Skin epidermis (tissue), 12 donors: ENCODE measurements around the gene CYP2W1.
"Not testable (repeated sequence)": the region's sequence is repeated elsewhere in the genome, so short reads cannot be mapped to it uniquely, and the experiment has no call there.

Source experiments
- H3K27ac ChIP-seq, 21 experiments: fragments of 200-600 bp; sonication (generic) in 11 of 21; one replicate each; pipeline ENCODE4 v1.5.0; 2020; ENCODE audit warnings: mild to moderate bottlenecking in 3 of 21, inconsistent platforms in 2 of 21, moderate library complexity in 2 of 21
- H3K4me3 ChIP-seq, 7 experiments: fragments of 200-600 bp; sonication (generic) in 2 of 7; one replicate each; pipeline ENCODE4 v1.5.0; 2020; ENCODE audit warnings: inconsistent platforms in 2 of 7, mild to moderate bottlenecking in 2 of 7, moderate library complexity in 1 of 7

The CYP2W1 gene

DNA sequence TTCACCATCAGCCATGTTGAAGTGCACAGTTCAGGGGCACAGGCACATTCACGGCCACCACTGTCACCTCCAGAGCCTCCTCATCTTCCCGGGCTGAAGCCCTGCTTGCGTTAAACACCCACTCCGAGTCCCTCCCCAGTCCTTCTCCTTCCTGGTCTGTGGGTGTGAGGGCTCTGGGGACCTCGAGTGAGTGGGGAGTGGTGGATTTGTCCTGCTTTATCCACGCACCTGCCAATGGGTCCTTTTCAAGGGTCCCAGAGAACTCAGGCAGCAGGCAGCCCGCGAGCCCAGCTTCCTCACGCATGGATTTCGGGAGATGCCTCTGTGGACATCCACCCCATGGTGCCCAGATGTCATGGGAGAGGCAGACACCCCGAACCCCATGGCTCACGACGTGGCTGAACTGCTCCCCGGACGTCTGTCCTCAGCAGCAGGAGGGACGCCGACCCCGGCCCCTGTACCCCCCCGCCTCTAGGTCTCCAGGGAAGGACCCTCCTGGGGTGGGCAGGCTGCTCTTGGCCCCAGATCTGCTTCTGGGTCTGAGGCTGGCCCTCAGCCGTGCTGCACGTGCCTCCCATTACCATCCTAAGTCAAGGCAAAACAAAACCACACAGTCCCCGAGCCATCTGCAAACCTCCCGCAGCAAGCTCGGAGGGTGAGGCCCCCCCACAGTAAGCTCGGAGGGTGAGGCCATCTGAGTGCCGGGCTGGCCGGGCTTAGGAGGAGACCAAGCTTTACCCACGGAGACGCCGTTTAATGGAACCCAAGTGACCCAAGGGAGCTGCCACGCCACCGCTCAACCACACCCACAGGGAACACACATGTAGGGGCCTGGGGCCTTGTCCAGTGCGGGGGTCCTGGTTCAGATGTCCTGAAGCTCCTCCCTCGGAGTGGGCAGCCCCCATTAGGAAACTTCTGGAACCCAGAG lies 9.0 kb downstream of the CYP2W1 start:
- no peak overlapping the region for H3K4me3 ChIP-seq
- H3K27ac ChIP-seq: no peak overlapping the region

DNA sequence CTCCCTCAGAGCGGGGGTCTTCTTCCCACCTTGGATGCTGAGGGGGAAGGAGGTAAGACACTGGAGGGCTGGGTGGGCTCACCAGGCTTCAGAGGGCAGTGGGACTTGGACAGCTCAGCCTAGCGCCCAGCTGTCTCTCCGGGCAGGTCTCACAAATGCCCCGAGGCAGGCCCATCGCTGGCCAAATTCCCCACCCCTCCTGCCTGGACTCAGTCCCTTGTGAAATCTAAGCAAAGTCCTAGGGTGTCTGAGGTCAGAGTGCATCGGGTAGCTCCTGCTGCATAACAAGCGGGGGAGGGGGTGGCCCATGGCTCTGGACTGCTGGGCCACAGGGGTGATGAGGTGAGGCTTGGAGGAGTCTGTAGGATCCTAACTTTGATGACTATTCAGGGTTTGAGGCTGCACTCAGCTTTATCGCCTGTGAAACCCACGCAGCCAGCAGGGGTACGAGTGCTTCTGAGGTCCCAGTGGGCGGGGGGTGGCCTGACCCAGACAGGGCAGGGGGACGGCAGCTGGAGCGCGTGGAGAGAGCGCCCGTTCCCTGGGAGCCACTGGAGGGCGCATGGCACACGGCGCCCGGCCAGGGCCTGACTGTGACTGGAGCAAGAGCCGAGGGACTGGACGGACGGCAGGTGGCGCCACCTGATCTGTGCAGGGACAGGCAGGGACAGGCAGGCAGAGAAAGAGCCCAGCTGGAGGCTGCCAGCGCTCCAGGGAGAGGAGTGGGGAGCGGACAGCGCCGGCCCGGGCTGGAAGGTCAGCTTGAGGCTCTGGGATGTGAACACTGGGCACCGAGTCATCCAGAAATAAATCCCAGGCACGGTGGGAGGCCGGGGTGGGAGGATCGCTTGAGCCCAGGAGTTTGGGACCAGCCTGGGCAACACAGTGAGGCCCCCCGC lies 10.0 kb downstream of the CYP2W1 start:
- no peak overlapping the region for H3K4me3 ChIP-seq
- no peak overlapping the region for H3K27ac ChIP-seq

DNA sequence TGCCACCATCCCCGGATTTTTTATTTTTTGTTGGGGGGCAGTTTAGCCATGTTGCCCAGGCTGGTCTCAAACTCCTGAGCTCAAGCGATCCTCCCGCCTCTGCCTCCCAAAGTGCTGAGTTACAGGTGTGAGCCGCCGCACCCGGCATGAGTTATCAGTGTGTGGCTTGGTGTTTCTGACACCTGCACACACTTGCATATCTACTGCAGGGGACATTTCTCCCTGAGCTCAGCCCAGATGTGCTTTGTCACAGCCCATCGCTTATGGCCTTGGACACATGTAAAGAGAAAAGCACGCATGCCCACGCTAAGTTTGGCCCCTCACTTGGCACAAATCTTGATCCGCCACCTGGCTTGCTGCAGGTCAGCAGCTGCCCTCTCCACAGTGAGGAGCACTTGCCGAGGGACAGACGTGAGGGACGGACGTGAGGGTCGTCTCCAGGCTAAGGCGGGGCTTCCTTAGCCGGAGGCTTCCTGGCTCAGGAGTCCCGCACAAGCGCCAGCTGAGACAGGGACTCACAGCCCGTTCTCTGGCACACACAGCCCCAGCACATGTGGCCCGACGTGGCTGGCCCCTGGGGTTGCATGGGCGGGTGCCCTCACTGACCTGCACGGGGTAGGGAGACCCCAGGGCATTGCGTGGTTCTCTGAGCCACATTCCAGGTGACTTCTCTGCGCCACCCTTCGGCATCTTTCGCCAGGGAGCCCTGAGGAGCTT lies 11.8 kb downstream of the CYP2W1 start:
- H3K27ac ChIP-seq: no peak overlapping the region
- H3K4me3 ChIP-seq: no peak overlapping the region

DNA sequence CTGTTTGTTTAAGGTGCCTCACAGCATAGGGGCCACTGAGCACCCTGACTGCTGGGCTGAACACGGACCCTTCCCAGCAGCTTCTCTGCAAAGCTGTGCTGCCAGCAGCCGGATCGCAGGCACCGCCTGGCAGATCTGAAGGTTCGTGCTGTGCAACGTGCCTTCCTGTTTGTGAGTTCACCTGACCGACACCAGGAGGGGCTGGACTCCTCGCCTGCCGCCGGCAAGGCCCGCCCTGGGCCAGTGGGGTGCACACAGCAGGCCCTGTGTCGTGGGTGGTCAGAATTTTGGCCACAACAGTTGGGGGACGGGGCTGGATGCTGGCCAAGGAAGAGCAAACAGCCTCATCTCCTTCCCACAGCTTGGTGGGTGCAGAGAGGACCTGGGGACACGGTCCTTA lies 12.6 kb downstream of the CYP2W1 start:
- Histone ChIP-seq H3K4me3 (no peak overlapping the region), H3K27ac (no peak overlapping the region)

DNA sequence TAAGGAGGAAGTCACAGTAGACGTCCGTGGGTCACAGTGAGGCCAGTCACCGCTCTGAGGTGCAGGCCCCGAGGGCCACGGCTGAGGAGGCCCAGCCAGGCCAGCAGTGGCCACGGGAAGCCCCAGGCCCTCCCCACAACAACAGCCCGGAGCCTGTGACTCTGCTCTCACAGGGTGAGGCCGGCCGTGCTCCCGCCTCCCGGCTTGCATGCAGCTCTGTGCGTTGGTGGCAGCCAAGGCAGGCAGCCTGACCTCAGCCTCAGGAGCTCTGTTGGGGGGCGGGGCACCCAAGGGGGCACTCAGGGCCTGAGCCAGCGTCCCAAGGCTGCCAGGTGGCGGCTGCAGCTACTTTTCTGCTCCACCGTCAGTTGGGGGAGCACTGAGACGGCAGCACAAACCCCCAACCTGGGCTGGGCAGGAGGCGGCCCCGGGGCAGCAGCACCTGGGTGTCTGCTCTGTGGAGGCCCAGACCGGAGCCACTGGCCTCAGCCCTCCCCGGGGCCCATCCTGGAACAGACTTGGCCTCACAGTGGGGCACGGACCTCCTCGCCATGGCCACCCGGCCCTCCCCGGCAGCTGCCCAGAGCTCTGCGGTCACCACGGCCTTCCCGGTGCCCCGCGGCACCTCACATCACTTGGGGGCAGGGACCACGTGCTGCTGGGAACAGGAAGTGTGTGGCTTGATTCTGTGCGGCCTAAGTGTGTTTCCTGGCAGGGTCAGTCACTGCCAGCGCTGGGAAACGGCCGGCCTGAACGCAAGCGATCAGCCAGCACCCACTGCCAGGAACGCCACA lies 13.3 kb downstream of the CYP2W1 start:
- Histone ChIP-seq H3K27ac (no peak overlapping the region), H3K4me3 (no peak overlapping the region)

DNA sequence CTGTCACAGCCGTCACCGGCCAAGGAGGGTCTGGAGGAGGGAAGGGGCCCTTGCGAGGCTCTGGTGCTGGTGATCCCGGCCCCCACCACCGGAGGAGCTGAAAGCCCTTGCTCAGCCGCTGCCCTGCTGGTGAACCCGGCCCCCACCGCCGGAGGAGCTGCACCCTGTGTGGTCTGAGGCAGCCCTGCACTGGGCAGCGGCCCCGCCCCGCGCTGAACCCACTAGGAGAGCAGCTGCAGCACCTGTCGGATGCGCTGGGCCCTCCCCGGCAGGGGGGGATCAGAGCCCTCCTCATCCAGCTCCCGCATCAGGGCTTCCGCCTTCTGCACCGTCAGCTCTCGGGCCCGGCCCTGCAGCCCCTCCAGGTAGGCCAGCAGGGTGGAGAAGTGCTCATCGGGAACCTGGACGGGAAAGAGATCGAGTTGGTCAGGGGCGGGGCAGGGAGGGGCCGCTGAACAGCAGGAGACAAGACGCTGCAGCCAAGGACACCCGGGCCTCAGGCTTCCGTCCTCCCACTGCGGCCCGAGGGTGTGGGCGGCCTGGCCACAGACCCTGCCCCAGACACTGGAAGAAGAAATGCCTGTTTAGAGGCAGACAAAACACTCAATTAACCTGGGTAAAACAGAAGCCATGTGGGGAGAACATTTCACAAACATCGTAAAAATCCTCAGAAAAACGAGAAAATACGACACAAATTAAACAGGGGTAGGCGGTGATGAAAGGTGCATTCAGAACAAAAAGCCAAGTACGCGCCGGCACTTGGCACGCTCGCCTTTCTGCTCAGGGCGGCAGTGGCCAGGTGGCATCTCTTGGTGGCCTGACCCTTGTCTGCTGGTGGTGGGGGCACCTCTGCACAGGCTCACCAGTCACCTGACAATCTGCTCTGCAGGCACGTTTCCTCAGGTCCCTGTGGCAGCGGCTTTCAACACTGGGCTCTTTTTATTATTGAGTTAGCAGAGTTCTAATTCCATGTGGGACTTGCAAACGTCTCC lies 14.7 kb downstream of the CYP2W1 start:
- H3K4me3 ChIP-seq: no peak overlapping the region
- no peak overlapping the region for H3K27ac ChIP-seq

DNA sequence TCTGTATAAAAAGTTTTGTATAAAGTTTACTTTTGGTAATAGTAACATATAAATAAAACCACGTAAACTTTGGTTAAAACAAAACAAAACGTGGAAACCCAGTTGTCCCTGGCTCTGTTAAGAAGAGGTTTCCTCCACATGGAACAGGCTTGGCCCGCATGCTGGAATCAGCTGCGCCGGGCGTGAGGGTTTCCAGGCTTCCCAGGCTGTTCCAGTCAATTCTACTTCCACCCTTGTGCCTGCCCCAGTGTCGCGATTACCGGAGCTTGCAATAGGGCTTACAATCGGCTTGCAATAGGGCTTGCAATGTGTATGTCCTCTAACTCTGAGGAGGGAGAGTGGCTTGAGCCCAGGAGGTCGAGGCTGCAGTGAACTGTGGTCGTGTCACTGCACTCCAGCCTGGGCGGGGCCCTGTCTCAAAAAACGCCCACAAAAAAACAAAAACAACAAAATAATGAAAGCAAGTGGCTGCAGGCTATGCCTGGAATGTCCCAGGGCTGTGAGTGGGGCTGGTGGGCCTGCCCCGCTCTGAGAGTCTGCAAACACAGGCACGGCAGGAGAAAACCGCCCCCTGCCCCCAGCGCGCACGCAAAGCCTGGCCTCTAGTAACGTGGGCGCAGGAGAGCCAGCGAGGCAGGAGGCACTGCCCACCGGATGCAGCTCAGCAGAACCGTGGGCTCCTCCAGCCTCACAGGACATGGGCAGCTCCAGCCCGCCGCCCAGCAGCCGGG lies 16.3 kb downstream of the CYP2W1 start:
- H3K27ac ChIP-seq: no peak overlapping the region
- no peak overlapping the region for H3K4me3 ChIP-seq

DNA sequence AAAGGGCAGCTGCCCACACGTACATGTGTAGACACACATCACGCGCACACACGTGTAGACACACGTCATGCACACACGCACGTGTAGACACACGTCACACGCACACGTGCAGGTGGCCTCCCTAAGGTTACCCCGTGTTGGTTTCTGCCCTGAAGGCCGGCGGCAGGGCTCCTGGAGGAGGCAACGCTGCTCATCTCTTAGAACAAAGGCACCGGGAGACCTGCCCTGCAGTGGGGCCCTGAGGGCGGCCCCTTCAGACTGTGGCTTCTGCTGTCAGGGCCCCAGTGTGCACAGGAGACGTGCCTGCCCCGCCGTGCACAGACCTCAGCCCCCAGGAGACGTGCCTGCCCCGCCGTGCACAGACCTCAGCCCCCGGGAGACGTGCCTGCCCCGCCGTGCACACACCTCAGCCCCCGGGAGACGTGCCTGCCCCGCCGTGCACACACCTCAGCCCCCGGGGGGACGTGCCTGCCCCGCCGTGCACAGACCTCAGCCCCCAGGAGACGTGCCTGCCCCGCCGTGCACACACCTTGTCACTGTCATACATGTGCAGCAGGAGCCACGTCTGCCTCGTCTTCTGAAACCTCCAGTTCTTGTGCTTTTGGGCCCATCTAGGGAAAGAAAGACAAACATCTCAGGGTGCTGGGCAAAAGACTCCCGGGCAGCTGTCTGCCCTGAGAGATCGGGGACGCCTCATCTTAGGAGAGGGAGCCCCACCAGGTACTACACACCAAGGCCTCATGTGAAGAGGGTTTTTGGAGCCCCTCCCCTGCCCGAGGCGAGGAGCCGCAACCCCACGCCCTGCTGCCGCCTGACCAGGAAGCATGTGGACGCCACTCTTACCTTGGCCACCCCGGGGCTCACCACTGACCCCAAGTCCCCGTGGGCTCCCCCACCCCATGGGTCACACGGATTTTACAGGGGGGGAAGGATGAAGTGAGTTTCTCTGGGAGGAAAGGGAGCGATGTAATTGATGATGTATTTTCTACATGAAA lies 17.3 kb downstream of the CYP2W1 start:
- H3K27ac ChIP-seq: no peak overlapping the region
- no peak overlapping the region for H3K4me3 ChIP-seq

DNA sequence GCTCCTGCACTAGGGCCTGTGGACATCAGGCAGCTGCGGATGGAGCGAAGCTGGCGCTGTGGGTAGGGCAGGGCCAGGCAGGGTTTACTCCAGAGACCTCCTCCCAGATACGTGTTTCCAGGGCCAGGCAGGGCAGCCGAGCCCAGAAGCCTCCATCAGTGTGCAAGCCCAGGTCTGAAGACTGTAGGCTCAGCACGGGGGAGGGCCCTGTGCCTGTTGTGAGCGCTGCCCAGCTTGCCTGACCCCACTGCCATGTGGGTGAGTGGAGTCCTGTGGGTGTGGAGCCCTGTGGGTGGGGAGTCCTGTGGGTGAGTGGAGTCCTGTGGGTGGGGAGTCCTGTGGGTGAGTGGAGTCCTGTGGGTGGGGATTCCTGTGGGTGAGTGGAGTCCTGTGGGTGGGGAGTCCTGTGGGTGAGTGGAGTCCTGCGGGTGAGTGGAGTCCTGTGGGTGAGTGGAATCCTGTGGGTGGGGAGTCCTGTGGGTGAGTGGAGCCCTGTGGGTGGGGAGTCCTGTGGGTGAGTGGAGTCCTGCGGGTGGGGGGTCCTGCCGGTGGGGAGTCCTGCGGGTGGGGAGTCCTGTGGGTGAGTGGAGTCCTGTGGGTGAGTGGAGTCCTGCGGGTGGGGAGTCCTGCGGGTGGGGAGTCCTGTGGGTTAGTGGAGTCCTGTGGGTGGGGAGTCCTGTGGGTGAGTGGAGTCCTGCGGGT lies 18.2 kb downstream of the CYP2W1 start:
- H3K4me3 ChIP-seq, H3K27ac ChIP-seq: not testable (repeated sequence)

DNA sequence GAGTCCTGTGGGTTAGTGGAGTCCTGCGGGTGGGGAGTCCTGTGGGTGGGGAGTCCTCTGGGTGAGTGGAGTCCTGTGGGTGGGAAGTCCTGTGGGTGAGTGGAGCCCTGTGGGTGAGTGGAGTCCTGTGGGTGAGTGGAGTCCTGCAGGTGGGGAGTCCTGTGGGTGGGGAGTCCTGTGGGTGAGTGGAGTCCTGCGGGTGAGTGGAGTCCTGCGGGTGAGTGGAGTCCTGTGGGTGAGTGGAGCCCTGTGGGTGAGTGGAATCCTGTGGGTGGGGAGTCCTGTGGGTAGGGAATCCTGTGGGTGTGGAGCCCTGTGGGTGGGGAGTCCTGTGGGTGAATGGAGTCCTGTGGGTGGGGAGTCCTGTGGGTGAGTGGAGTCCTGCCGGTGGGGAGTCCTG lies 19.0 kb downstream of the CYP2W1 start:
- not testable (repeated sequence) for H3K27ac ChIP-seq, H3K4me3 ChIP-seq

DNA sequence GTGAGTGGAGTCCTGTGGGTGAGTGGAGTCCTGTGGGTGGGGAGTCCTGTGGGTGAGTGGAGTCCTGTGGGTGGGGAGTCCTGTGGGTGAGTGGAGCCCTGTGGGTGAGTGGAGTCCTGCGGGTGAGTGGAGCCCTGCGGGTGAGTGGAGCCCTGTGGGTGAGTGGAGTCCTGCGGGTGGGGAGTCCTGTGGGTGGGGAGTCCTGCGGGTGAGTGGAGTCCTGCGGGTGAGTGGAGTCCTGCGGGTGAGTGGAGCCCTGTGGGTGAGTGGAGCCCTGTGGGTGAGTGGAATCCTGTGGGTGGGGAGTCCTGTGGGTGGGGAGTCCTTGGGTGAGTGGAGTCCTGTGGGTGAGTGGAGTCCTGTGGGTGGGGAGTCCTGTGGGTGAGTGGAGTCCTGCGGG lies 19.5 kb downstream of the CYP2W1 start:
- not testable (repeated sequence) for H3K27ac ChIP-seq, H3K4me3 ChIP-seq

DNA sequence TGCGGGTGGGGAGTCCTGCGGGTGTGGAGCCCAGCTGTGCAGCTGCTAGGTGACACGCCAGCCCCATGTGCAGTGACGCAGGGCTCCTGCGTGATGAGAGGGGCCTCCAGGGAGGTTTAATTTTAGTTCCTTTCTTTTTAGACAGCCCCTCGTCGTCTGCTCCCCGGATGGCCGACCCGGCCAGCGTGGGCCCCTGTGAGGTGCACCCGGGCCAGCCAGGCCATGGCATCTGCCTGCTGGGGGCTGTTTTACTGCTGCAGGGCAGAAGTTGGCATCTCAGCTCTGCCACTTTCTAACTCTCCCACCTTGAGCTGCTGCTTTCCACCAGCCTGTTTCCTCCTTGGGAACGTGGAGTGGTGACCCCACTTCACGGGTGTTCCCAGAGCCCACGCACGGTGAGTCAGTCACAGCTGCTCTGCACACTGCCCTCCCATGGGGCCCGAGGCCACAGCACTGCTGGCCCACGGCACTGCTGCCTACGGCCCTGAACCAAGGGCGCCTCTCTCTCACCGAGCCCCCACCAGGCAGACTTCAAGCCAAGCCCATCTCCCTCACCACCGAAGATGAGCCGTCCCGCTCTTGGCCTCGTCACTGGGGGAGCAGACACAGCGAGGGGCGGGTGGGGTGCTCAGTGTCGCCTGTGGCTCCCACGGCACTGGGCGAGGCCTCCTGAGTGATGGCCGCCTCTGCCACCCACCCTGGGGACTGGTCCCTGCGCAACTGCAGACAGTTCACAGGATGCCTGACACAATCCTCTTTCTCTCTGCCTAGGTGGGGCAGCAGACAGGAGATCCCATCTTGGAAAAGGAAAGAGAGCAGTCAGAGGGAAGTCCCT lies 21.3 kb downstream of the CYP2W1 start:
- H3K4me3 ChIP-seq: no peak overlapping the region
- H3K27ac ChIP-seq: no peak overlapping the region

DNA sequence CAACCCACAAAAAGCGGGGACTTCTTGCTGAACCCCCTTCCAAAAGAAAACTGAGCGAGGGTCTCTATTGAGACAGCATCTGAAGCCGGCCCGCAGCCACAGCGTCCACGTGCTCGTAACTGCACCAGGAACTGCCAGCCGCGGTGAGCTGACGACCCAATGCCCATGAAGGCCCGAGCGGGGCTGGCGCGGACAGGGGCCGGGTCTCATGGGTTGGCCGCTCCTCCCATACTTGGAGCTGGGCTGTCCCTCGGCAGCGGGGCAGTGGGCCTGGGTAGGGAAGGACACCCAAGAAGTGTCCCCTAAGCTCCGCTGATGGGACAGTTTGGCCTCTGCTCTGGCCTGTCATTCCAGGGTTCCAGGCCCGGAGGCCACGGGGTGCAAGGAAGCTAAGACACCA lies 22.3 kb downstream of the CYP2W1 start:
- H3K4me3 ChIP-seq: no peak overlapping the region
- H3K27ac ChIP-seq: no peak overlapping the region

DNA sequence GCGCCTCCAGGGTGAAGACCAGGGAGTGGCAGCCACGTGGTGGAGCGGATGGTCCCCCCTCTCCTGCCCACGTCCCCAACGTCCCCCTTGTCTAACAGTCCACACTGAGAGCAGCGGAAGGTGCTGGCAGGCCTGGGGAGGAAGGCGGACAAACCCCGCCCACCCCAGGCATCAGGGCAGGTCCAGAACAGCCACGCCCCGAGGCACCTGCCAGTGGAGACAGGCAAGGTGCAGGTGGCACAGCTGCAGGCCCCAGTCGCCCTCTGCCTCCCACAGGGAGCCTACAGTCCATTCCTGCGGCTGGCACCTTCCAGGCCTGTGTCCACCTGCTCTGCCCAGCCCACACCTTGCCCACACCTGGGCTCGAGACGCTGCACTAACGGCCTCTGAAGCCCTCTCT lies 24.9 kb downstream of the CYP2W1 start:
- H3K4me3 ChIP-seq: no peak overlapping the region

More for the DNA sequence above, 24.9 kb downstream of the CYP2W1 start:
- H3K27ac ChIP-seq: no peak overlapping the region
